BLaER1 treated with 17β-estradiol and CSF1 and Interleukin-3, amounts not matched to agents 10 nM and 100 nM (cell line): ENCODE measurements around the gene SMIM10.
A peak's percentile ranks its signal among the peaks of the same experiment; 100 is the strongest.

Experiments used
- H3K27ac ChIP-seq, 11 experiments: shearing (Covaris generic); formaldehyde crosslinking; 2 replicates each; pipeline ENCODE4 v1.8.1; 2022
- H3K27me3 ChIP-seq, 11 experiments: shearing (Covaris generic); formaldehyde crosslinking; 2 replicates each; pipeline ENCODE4 v1.8.1; 2022
- H3K36me3 ChIP-seq, 11 experiments: shearing (Covaris generic); formaldehyde crosslinking; 2 replicates each; pipeline ENCODE4 v1.8.1; 2022
- H3K4me1 ChIP-seq, 10 experiments: shearing (Covaris generic); formaldehyde crosslinking; 2 replicates each; pipeline ENCODE4 v1.8.1; 2022
- H3K4me2 ChIP-seq, 11 experiments: shearing (Covaris generic); formaldehyde crosslinking; 2 replicates each; pipeline ENCODE4 v1.8.1; 2022
- H3K4me3 ChIP-seq, 10 experiments: shearing (Covaris generic); formaldehyde crosslinking; 2 replicates each; pipeline ENCODE4 v1.8.1; 2022
- H3K9ac ChIP-seq, 11 experiments: shearing (Covaris generic); formaldehyde crosslinking; 2 replicates each; pipeline ENCODE4 v1.8.1; 2022
- H3K9me3 ChIP-seq, 11 experiments: shearing (Covaris generic); formaldehyde crosslinking; replicated peaks in 1 of 11; 2 replicates each; pipeline ENCODE4 v1.8.1; 2022
- H4K20me1 ChIP-seq, 11 experiments: shearing (Covaris generic); formaldehyde crosslinking; 2 replicates each; pipeline ENCODE4 v1.8.1; 2022
- Cebpa-rat ChIP-seq, 11 experiments: shearing (Covaris generic); IDR thresholded peaks; 2 replicates each; pipeline ENCODE4 v1.8.1; 2022

Gene SMIM10

DNA sequence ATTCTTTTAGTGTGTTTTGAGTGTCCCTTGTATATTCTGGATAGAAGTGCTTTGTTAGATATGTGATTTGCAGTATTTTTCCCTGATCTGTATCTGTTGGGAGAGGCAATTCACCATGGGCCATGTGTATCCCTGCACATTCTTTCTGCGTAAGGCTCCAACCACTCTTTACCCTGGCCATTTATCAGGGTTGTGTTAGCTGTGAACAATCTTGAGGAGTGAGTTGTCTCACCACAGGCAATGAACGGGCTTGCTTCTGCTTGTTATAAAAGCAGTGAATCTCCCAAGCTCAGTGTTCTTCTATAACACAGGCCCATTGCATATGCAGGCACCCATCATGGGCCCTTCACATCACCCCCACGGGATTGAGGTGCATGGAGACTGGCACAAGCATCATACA, 18.9 kb upstream of the SMIM10 start:
- H3K4me3 ChIP-seq, result no peak overlapping the region
- TF ChIP-seq Cebpa-rat (IDR thresholded peaks at IDR 0.05), result no peak
- no peak overlapping the region for H3K27ac ChIP-seq
- H3K4me2 ChIP-seq, result no peak overlapping the region
- no peaks in the 10 kb centered on the region for H3K4me1 ChIP-seq
- peaks cover 5 to 26% (median 7%) of the 10 kb centered on the region in 11 experiments; a peak in 16 of 22 replicates for H3K9me3 ChIP-seq
- no peak overlapping the region for H3K9ac ChIP-seq
- peaks cover 57 to 99% (median 94%) of the 10 kb centered on the region in 11 experiments for H3K27me3 ChIP-seq
- H3K36me3 ChIP-seq, result no peaks in the 10 kb centered on the region
- H4K20me1 ChIP-seq, result peaks cover 0 to 10% (median 0%) of the 10 kb centered on the region in 11 experiments; a peak in 1 of 22 replicates

DNA sequence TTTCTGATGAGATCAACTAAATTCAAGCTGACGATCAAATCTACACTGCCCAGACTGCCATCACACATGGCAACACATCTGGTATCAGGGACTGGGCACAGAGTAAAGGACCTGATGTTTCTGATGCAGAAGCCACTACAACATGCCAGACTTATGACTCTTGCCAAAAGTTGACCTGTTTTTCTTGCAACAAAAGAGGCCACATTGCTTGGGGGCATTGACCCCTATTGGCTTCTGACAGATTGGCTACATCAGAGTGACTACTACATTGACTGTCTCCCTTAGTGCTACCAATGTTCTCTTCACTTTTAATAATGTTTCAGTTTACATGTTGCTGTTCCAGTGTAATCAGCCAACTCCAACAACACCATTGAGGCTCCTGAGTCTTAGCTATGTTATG, 15.3 kb upstream of the SMIM10 start:
- Histone ChIP-seq H3K9ac (no peak overlapping the region), H3K36me3 (no peaks in the 10 kb centered on the region), H3K27me3 (peaks cover 74 to 98% (median 94%) of the 10 kb centered on the region in 11 experiments), H3K9me3 (peaks cover 5 to 26% (median 7%) of the 10 kb centered on the region in 11 experiments; a peak in 16 of 22 replicates), H3K4me1 (no peaks in the 10 kb centered on the region), H4K20me1 (0 out of 22 replicates have a peak, but pooled peaks cover 0 to 3% (median 0%) of the 10 kb centered on the region in 11 experiments), H3K27ac (no peak overlapping the region), H3K4me2 (no peak overlapping the region), H3K4me3 (no peak overlapping the region)
- no peak for TF ChIP-seq Cebpa-rat (IDR thresholded peaks at IDR 0.05)

- Histone ChIP-seq H3K27ac (no peak overlapping the region), H3K9me3 (peaks cover 0 to 13% (median 0%) of the 10 kb centered on the region in 11 experiments; a peak in 2 of 22 replicates), H3K9ac (no peak overlapping the region), H3K27me3 (peaks cover 33 to 90% (median 82%) of the 10 kb centered on the region in 11 experiments), H4K20me1 (no peaks in the 10 kb centered on the region), H3K4me2 (no peak overlapping the region), H3K4me1 (no peaks in the 10 kb centered on the region), H3K36me3 (no peaks in the 10 kb centered on the region), H3K4me3 (no peak overlapping the region)
- no peak for TF ChIP-seq Cebpa-rat (IDR thresholded peaks at IDR 0.05)
Measured at GRCh38 chrX:134981910-134982309, 8.9 kb upstream of the SMIM10 start.

DNA sequence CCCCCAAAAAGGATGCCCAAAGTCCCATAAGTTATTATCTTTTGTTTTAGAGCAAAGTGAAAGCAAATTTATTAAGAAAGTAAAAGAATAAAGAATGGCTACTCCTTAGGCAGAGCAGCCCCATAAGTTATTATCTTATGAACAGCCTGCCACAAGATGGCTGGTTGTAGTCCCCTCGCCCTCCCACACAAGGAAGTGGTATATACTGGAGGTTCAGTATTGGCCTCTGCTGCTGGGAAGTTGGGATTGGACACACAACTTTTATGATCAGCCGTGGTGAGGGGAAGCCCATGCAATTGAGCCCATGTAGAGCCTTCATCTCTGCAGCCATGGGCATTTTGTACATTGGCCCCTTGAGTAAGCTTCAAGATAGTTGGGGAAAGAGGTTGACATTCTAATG, 8.0 kb upstream of the SMIM10 start:
- peaks cover 0 to 13% (median 0%) of the 10 kb centered on the region in 11 experiments; a peak in 2 of 22 replicates for H3K9me3 ChIP-seq
- no peak overlapping the region for H3K4me2 ChIP-seq
- no peak overlapping the region for H3K4me3 ChIP-seq
- H3K36me3 ChIP-seq, result no peaks in the 10 kb centered on the region
- TF ChIP-seq Cebpa-rat (IDR thresholded peaks at IDR 0.05), result no peak
- H3K27me3 ChIP-seq, result peaks cover 25 to 82% (median 73%) of the 10 kb centered on the region in 11 experiments
- no peaks in the 10 kb centered on the region for H4K20me1 ChIP-seq
- H3K27ac ChIP-seq, result no peak overlapping the region
- H3K4me1 ChIP-seq, result no peaks in the 10 kb centered on the region
- H3K9ac ChIP-seq, result no peak overlapping the region

- Histone ChIP-seq H4K20me1 (no peaks in the 10 kb centered on the region; a peak in 1 of 22 replicates), H3K4me1 (peaks cover 0 to 2% (median under 1%) of the 10 kb centered on the region in 10 experiments; a peak in 5 of 20 replicates), H3K9ac (no peak overlapping the region), H3K27me3 (peaks cover 26 to 79% (median 73%) of the 10 kb centered on the region in 11 experiments), H3K27ac (no peak overlapping the region), H3K4me2 (no peak overlapping the region), H3K36me3 (no peaks in the 10 kb centered on the region), H3K9me3 (peaks cover 0 to 13% (median 0%) of the 10 kb centered on the region in 11 experiments; a peak in 2 of 22 replicates), H3K4me3 (no peak overlapping the region)
- no peak for TF ChIP-seq Cebpa-rat (IDR thresholded peaks at IDR 0.05)
Measured at GRCh38 chrX:134985479-134985878, 5.3 kb upstream of the SMIM10 start.

DNA sequence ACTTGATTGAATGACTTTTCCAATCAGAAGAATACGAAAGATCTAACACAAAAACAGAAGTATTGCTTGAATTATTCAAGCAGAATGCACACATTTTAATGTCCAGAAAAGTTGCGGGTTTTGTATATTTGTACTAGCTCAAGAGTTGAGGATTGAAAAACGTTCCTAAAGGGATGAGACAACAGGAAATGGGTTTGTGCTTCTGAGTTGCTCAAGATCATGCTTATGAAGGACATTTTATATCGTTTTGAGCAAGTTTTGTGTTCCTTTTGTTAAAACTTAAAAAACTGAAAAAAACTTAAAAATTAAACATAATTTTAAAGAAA, 353 bp upstream of the SMIM10 start:
- H3K36me3 ChIP-seq, result no peaks in the 10 kb centered on the region
- peaks cover 0 to 5% (median 0%) of the 10 kb centered on the region in 11 experiments; a peak in 1 of 22 replicates for H3K9me3 ChIP-seq
- no peak overlapping the region for H3K27ac ChIP-seq
- H3K4me1 ChIP-seq, result peaks cover 4 to 12% (median 9%) of the 10 kb centered on the region in 10 experiments; a peak in 17 of 20 replicates
- H3K9ac ChIP-seq, result peak overlapping the region in 2 of 11 experiments; percentile 37 to 50; a peak in 1 of 22 replicates
- peak overlapping the region in 9 of 10 experiments; percentile 41 to 65 (median 52); a peak in 13 of 20 replicates for H3K4me3 ChIP-seq
- peaks cover 55 to 78% (median 68%) of the 10 kb centered on the region in 11 experiments for H3K27me3 ChIP-seq
- H4K20me1 ChIP-seq, result peaks cover 0 to 6% (median 0%) of the 10 kb centered on the region in 11 experiments; a peak in 2 of 22 replicates
- no peak for TF ChIP-seq Cebpa-rat (IDR thresholded peaks at IDR 0.05)
- peak overlapping the region; percentile 71 to 91 (median 79); a peak in 21 of 22 replicates for H3K4me2 ChIP-seq

DNA sequence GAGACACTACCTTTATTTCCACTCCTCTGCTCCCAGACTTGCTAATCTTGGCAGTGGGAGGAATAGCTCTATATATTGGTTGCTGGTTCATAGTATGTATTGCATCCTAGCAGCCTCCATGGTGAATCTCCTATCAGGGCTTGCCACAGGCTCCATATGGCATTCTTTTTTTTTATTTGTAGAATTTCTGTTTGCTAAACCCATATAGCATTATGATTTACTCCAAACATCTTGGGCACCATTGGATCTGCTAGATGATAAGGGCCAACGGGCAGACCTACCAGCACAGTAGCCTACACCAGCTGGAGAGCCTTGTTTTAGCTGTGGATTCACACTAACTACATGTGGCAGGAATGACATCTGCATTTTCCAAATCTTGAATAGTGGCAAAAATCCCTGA, 6.9 kb downstream of the SMIM10 start:
- H3K9me3 ChIP-seq, result no peaks in the 10 kb centered on the region
- H3K27ac ChIP-seq, result no peak overlapping the region
- H3K9ac ChIP-seq, result no peak overlapping the region
- H3K36me3 ChIP-seq, result no peaks in the 10 kb centered on the region
- peak overlapping the region in 1 of 11 experiments; percentile 41; a peak in 1 of 22 replicates for H3K4me2 ChIP-seq
- no peak for TF ChIP-seq Cebpa-rat (IDR thresholded peaks at IDR 0.05)
- peaks cover 0 to 18% (median 0%) of the 10 kb centered on the region in 11 experiments; a peak in 6 of 22 replicates for H4K20me1 ChIP-seq
- H3K4me1 ChIP-seq, result peaks cover 0 to 10% (median 6%) of the 10 kb centered on the region in 10 experiments; a peak in 8 of 20 replicates
- peaks cover 61 to 95% (median 85%) of the 10 kb centered on the region in 11 experiments for H3K27me3 ChIP-seq
- no peak overlapping the region for H3K4me3 ChIP-seq

DNA sequence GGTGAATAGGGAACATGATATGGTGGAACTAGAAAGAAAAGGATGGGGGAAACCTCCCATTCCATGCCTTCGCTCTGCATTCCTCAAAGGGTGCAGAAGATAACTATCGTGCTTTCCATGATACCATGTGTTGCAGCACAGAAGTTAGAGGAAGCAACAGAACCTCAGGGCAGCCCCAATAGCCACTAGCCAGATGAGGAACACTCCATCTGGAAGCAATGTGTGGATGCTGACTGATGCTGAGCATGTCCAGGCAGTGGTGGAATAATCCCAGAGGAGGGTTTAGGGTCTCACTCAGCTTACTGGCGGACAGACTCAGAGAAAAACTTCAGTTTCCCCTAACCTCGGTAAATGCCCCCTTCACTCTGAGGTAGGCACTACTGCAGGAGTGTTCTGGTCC, 7.5 kb downstream of the SMIM10 start:
- peak overlapping the region in 5 of 11 experiments; percentile 14 to 41 (median 31); a peak in 8 of 22 replicates for H3K4me2 ChIP-seq
- TF ChIP-seq Cebpa-rat (IDR thresholded peaks at IDR 0.05), result no peak
- H3K27me3 ChIP-seq, result peaks cover 55 to 95% (median 82%) of the 10 kb centered on the region in 11 experiments
- H3K9ac ChIP-seq, result no peak overlapping the region
- H4K20me1 ChIP-seq, result peaks cover 0 to 18% (median 0%) of the 10 kb centered on the region in 11 experiments; a peak in 6 of 22 replicates
- no peak overlapping the region for H3K27ac ChIP-seq
- H3K4me3 ChIP-seq, result no peak overlapping the region
- peaks cover 0 to 10% (median 6%) of the 10 kb centered on the region in 10 experiments; a peak in 8 of 20 replicates for H3K4me1 ChIP-seq
- H3K9me3 ChIP-seq, result no peaks in the 10 kb centered on the region
- H3K36me3 ChIP-seq, result no peaks in the 10 kb centered on the region

- Histone ChIP-seq H3K4me3 (no peak overlapping the region), H3K4me2 (no peak overlapping the region), H3K27ac (no peak overlapping the region), H3K9me3 (no peaks in the 10 kb centered on the region), H3K36me3 (no peaks in the 10 kb centered on the region), H3K27me3 (peaks cover 63 to 97% (median 89%) of the 10 kb centered on the region in 11 experiments), H3K4me1 (peaks cover 0 to 10% (median 6%) of the 10 kb centered on the region in 10 experiments; a peak in 8 of 20 replicates), H3K9ac (no peak overlapping the region), H4K20me1 (peaks cover 0 to 18% (median 0%) of the 10 kb centered on the region in 11 experiments; a peak in 6 of 22 replicates)
- peak in 1 of 11 experiments; percentile 39; a peak in 1 of 22 replicates for TF ChIP-seq Cebpa-rat (IDR thresholded peaks at IDR 0.05)
Measured at GRCh38 chrX:134999469-134999868, 8.7 kb downstream of the SMIM10 start.
